Measurements from ENCODE around the gene SYMPK.

GRCh38 chr19:45828945-45829344 lies 34.0 kb downstream of the SYMPK start:
- TF ChIP-seq CTCF (IDR thresholded peaks at IDR 0.05) (no peak), POLR2A (IDR thresholded peaks at IDR 0.05) (no peak), EP300 (IDR thresholded peaks at IDR 0.05) (no peak), POLR2AphosphoS5 (IDR thresholded peaks at IDR 0.05) (no peak)
